ENCODE results near the gene DCP1A. TPM values are rescaled to one million over a fixed set of nuclear protein-coding genes. Genes with fewer than 3 reads are reported as not detected.
"Not testable (repeated sequence)": the region's sequence is repeated elsewhere in the genome, so short reads cannot be mapped to it uniquely, and the experiment has no call there.

DCP1A gene
- total and polyA plus RNA-seq, 12 donors = 4.5 to 24.1 (median 18.2) TPM

GRCh38 chr3:53375019-53375418, 27.7 kb upstream of the DCP1A start:
- ATAC-seq (peak in 7 of 8 donors; percentile 60 to 93 (median 74)), DNase-seq (peak; percentile 6 to 65)
- intact Hi-C loops (cut with DNase I) = loop anchor here in 7 of 10 donors (5.0 to 10.0 kb wide), 4 partner anchors 330 to 550 kb away; no protein-coding TSS in a partner anchor
- H3K27me3 ChIP-seq = peaks cover 0 to 16% (median 0%) of the 10 kb centered on the region in 7 donors
- H3K4me1 ChIP-seq = no peaks in the 10 kb centered on the region
- H3K9me3 ChIP-seq = no peaks in the 10 kb centered on the region
- WGBS, 2 donors = 49 to 54% methylated on average over 8 of the region's 8 CpGs
- TF ChIP-seq CTCF (IDR thresholded peaks at IDR 0.05) = peak; percentile 39 to 78 (median 60)
- no peak overlapping the region for H3K4me3 ChIP-seq
- no peak overlapping the region for H3K27ac ChIP-seq
- no peaks in the 10 kb centered on the region for H3K36me3 ChIP-seq

GRCh38 chr3:53370719-53371118, 23.4 kb upstream of the DCP1A start:
- 66 to 71% methylated on average over 13 to 15 of the region's 17 CpGs for WGBS, 2 donors
- H3K4me3 ChIP-seq, H3K27ac ChIP-seq, ATAC-seq, H3K9me3 ChIP-seq, H3K36me3 ChIP-seq, H3K4me1 ChIP-seq, H3K27me3 ChIP-seq, DNase-seq: not testable (repeated sequence)
- intact Hi-C loops (cut with DNase I) = loop anchor here in 6 of 10 donors (10.0 kb wide), 3 partner anchors 334 to 554 kb away; no protein-coding TSS in a partner anchor

- no peak for ATAC-seq
- 94 to 96% methylated on average over 3 of the region's 3 CpGs for WGBS, 2 donors
- H3K27ac ChIP-seq = no peak overlapping the region
- H3K27me3 ChIP-seq = peaks cover 0 to 10% (median 0%) of the 10 kb centered on the region in 7 donors
- intact Hi-C loops (cut with DNase I) = no loop called here
- H3K9me3 ChIP-seq = no peaks in the 10 kb centered on the region
- DNase-seq = no peak
- no peak for TF ChIP-seq CTCF (IDR thresholded peaks at IDR 0.05)
- no peak overlapping the region for H3K4me3 ChIP-seq
- no peaks in the 10 kb centered on the region for H3K36me3 ChIP-seq
- H3K4me1 ChIP-seq = peaks cover 0 to 2% (median 0%) of the 10 kb centered on the region in 9 donors
These were observed 14.5 kb upstream of the DCP1A start for GRCh38 chr3:53361852-53362251.

GRCh38 chr3:53357458-53357857, 10.1 kb upstream of the DCP1A start:
- H3K27ac ChIP-seq = no peak overlapping the region
- no peak overlapping the region for H3K4me3 ChIP-seq
- WGBS, 2 donors = 58 to 75% methylated on average over 1 of the region's 1 CpG
- H3K36me3 ChIP-seq = no peaks in the 10 kb centered on the region
- ATAC-seq = no peak
- no peak for DNase-seq
- peaks cover 0 to 10% (median 0%) of the 10 kb centered on the region in 7 donors for H3K27me3 ChIP-seq
- peaks cover 0 to 2% (median 0%) of the 10 kb centered on the region in 9 donors for H3K4me1 ChIP-seq
- no peak for TF ChIP-seq CTCF (IDR thresholded peaks at IDR 0.05)
- intact Hi-C loops (cut with DNase I) = no loop called here
- H3K9me3 ChIP-seq = no peaks in the 10 kb centered on the region

- intact Hi-C loops (cut with DNase I) = no loop called here
- no peaks in the 10 kb centered on the region for H3K27me3 ChIP-seq
These were observed 7.7 kb upstream of the DCP1A start for GRCh38 chr3:53354945-53355498.

More at GRCh38 chr3:53354945-53355498, 7.7 kb upstream of the DCP1A start:
- Histone ChIP-seq H3K4me1 (peaks cover 0 to 2% (median 0%) of the 10 kb centered on the region in 9 donors), H3K27ac (no peak overlapping the region), H3K36me3 (no peaks in the 10 kb centered on the region), H3K4me3 (no peak overlapping the region), H3K9me3 (no peaks in the 10 kb centered on the region)
- WGBS, 2 donors = 72 to 75% methylated on average over 2 of the region's 2 CpGs
- no peak for TF ChIP-seq CTCF (IDR thresholded peaks at IDR 0.05)
- ATAC-seq (no peak), DNase-seq (no peak)

All from heart right ventricle (tissue), 16 donors.